Upper lobe of right lung (tissue), 1 donor: Measurements from ENCODE around the gene SPRN. TPM values are rescaled to one million over a fixed set of nuclear protein-coding genes. Genes with fewer than 3 reads are reported as not detected.

Source experiments
- ATAC-seq: fragments of 200-7000 bp; cut with Tn5 transposase; one replicate; pipeline ENCODE4 v1.9.1; 2020; ENCODE audit warnings: mild to moderate bottlenecking, moderate library complexity
- DNase-seq: peaks from one replicate; pipeline ENCODE4 v3.0.0-alpha.2; 2020
- H3K27ac ChIP-seq: fragments of 200-600 bp; one replicate; pipeline ENCODE4 v1.8.0; 2022
- H3K27me3 ChIP-seq: fragments of 200-600 bp; one replicate; pipeline ENCODE4 v1.8.0; 2022; ENCODE audit warnings: mild to moderate bottlenecking
- H3K36me3 ChIP-seq: fragments of 200-600 bp; one replicate; pipeline ENCODE4 v1.8.0; 2022
- H3K4me1 ChIP-seq: fragments of 200-600 bp; one replicate; pipeline ENCODE4 v1.8.0; 2022
- H3K4me3 ChIP-seq: fragments of 200-600 bp; one replicate; pipeline ENCODE4 v1.8.0; 2022; ENCODE audit warnings: mild to moderate bottlenecking
- H3K9me3 ChIP-seq: fragments of 200-600 bp; one replicate; pipeline ENCODE4 v1.8.0; 2022
- CTCF ChIP-seq: fragments of 200-600 bp; IDR thresholded peaks from one replicate; pipeline ENCODE4 v1.8.0; 2022; ENCODE audit warnings: antibody characterized with exemption
- intact Hi-C: fragments of 100-400 bp; cut with DNase I; formaldehyde crosslinking; loops from one replicate; pipeline ENCODE4 v1.11.0; 2022
- total RNA-seq: library from RNA; stranded (reverse); fragmentation: NEBNext Ultra II Directional; extraction: Animal tissue kit (Norgen Biotek cat#: 25700); gene quantifications from one replicate; pipeline ENCODE4 v1.2.1, GENCODE V29; 2021
- donor health status: DM: no; HTN: yes; CAD: no; lungs with severe emphysema.

The SPRN gene
- total RNA-seq, 1 donor from 2014 or later = not detected

- H3K36me3 ChIP-seq = peaks cover 90% of the 10 kb centered on the region
- DNase-seq (peak; percentile 53), ATAC-seq (peak; percentile 25)
- H3K9me3 ChIP-seq = no peaks in the 10 kb centered on the region
- TF ChIP-seq CTCF = no peak
- H3K27ac ChIP-seq = no peak overlapping the region
- intact Hi-C loops = no loop called here
- H3K27me3 ChIP-seq = no peaks in the 10 kb centered on the region
- H3K4me1 ChIP-seq = no peaks in the 10 kb centered on the region
- H3K4me3 ChIP-seq = no peak overlapping the region
Observed at GRCh38 chr10:133400624-133401424, 23.6 kb downstream of the SPRN start.

DNA sequence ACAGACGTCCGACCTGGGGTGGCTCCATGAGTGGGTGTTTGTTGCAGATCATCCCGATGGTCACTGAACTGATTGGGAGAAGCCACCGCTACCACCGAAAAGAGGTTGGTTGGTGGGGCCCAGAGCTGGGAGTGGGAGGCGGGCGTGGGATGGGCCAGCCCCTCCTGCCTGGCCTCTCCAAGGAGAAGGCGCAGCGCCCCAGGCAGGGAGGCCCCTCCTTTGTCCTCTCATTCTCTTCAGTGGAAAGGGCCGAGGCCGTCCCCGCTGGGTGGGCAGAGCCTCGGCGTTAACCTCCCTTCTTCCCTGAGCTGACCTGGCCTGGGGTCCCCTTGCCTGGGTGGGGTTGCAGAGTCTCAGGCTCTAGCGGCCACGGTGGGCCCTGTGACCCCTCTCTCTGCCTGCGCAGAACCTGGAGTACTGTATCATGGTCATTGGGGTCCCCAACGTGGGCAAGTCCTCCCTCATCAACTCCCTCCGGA lies 25.3 kb downstream of the SPRN start:
- Histone ChIP-seq H3K9me3 (no peaks in the 10 kb centered on the region), H3K27ac (no peak overlapping the region), H3K36me3 (peaks cover 77% of the 10 kb centered on the region), H3K4me3 (no peak overlapping the region), H3K4me1 (peaks cover 6% of the 10 kb centered on the region), H3K27me3 (no peaks in the 10 kb centered on the region)
- TF ChIP-seq CTCF = no peak
- DNase-seq (peak; percentile 56), ATAC-seq (no peak)
- intact Hi-C loops = no loop called here

GRCh38 chr10:133397938-133398337 lies 26.5 kb downstream of the SPRN start:
- Histone ChIP-seq H3K36me3 (peaks cover 67% of the 10 kb centered on the region), H3K27ac (no peak overlapping the region), H3K27me3 (no peaks in the 10 kb centered on the region), H3K4me1 (peaks cover 6% of the 10 kb centered on the region), H3K4me3 (no peak overlapping the region), H3K9me3 (no peaks in the 10 kb centered on the region)
- intact Hi-C loops = no loop called here
- DNase-seq (no peak), ATAC-seq (no peak)
- TF ChIP-seq CTCF = no peak

- H3K27ac ChIP-seq = no peak overlapping the region
- peaks cover 6% of the 10 kb centered on the region for H3K4me1 ChIP-seq
- no peaks in the 10 kb centered on the region for H3K9me3 ChIP-seq
- ATAC-seq = no peak
- H3K4me3 ChIP-seq = no peak overlapping the region
- H3K27me3 ChIP-seq = no peaks in the 10 kb centered on the region
- intact Hi-C loops = no loop called here
- H3K36me3 ChIP-seq = peaks cover 52% of the 10 kb centered on the region
- TF ChIP-seq CTCF = no peak
- peak; percentile 44 for DNase-seq
Observed at GRCh38 chr10:133396035-133396624, 28.3 kb downstream of the SPRN start.

DNA sequence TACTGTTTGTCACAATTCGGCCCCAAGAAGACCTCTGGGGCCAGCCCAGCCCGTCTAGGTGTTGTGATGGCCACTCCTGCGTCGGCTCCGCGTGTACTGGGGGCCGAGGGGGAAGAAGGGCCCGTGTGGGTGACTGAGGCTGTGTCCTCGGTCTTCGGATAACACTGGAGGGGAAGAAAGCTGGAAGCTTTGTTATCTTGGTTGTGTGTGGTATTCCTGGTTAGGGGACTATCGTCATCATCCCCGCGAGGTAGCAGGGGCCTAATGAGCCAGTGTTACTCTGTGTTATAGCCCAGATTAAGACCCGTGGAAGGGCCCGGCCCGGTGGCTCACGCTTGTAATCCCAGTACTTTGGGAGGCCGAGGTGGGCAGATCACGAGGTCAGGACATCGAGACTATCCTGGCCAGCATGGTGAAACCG lies 29.6 kb downstream of the SPRN start:
- no peaks in the 10 kb centered on the region for H3K27me3 ChIP-seq
- peak; percentile 61 for DNase-seq
- peaks cover 8% of the 10 kb centered on the region for H3K4me1 ChIP-seq
- no peaks in the 10 kb centered on the region for H3K9me3 ChIP-seq
- peak overlapping the region; percentile 84 for H3K27ac ChIP-seq
- no peak for ATAC-seq
- no peak for TF ChIP-seq CTCF
- peaks cover 39% of the 10 kb centered on the region for H3K36me3 ChIP-seq
- intact Hi-C loops = no loop called here
- H3K4me3 ChIP-seq = peak overlapping the region; percentile 91
